HG02798 (cell line): Measurements from ENCODE around the gene COL24A1.
A peak's percentile ranks its signal among the peaks of the same experiment; 100 is the strongest.
"Not testable (repeated sequence)": the region's sequence is repeated elsewhere in the genome, so short reads cannot be mapped to it uniquely, and the experiment has no call there.

Experiments used
- ATAC-seq: cut with Tn5 transposase; IDR thresholded peaks from one replicate; pipeline ENCODE4 v1.9.1; 2021; ENCODE audit warnings: mild to moderate bottlenecking; ENCODE audit not compliant: unreplicated experiment, poor library complexity

COL24A1 gene

DNA sequence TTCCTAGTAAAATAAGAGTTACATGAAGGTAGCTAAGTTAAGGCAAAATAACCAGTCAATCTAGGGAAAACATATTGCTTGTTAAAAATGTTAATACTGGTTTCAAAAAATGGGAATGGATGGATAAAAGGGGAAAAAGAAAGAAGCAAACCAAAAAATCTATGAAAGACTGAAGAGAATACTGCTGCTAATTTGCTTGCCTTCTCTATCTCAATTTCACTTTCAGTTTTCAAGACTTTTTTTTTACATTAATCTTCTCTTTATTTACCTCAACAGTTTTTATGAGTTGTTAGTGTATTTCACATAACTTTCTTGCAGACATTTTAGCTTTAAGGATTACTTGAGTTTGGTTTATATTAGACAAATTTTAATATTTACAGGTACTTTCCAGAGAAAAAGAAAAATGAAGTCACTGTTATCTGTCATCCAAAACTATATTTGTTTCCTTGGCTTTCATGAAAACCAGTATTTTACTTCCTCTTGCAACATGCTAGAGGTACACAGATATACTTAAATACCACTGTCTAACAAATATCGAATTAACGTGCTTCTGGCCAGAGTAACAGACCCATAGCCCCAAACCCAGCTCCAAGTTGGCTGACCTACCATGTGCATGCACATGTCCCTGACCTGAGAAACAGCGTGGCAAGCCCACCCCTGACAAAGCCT, 70.7 kb downstream of the COL24A1 start:
- no peak for ATAC-seq

- ATAC-seq, result no peak
Measured at GRCh38 chr1:86084998-86085397, 71.6 kb downstream of the COL24A1 start.

DNA sequence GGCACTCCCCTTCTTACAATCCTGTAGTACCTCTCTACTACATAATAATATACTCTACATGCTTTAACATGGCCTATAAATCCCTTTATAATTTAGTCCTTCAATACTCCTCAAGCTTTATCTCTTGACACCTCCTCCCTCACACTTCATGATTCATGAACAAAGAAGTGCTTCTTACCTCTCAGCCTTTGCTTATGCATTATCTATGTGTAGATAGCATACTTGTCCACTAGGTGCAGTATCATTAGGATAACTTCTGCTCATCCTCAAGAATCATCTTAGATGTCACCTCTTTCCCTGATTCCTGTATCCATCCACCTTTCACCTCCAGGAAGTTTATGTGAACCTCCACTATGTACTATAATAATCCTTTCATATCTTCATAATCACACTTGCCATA, 74.4 kb downstream of the COL24A1 start:
- peak; percentile 32 for ATAC-seq

DNA sequence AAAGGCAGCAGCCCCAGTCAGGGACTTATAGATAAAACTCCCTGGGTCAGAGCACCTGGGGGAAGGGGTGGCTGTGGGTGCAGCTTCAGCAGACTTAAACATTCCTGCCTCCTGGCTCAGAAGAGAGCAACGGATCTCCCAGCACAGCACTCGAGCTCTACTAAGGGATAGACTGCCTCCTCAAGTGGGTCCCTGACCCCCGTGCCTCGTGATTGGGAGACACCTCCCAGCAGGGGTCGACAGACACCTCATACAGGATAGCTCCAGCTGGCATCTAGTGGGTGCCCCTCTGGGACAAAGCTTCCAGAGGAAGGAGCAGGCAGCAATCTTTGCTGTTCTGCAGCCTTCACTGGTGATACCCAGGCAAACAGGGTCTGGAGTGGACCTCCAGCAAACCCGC, 84.1 kb downstream of the COL24A1 start:
- ATAC-seq, result not testable (repeated sequence)

DNA sequence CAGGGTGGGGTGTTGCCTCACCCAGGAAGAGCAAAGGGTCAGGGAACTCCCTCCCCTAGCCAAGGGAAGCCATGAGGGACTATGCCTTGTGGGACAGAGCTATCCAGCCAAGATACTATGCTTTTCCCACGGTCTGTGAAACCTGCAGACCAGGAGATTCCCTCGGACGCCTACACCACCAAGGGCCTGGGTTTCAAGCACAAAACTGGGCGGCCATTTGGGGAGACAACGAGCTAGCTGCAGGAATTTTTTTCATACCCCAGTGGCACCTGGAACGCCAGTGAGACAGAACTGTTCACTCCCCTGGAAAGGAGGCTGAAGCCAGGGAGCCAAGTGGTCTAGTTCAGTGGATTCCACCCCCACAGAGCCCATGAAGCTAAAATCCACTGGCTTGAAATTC, 84.7 kb downstream of the COL24A1 start:
- ATAC-seq, result not testable (repeated sequence)

DNA sequence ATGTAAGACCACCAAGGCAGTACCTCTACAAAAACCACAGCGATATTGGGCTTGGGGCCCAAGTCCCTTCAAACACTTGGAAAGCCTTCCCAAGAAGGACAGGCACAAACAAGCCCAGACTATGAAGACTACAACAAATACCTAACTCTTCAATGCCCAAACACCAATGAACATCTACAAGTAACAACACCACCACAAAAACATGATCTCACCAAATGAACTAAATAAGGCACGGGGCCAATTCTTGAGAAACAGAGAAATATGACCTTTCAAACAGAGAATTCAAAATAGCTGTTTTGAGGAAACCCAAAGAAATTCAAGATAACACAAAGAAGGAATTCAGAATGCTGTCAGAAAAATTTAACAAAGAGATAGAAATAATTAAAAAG, 86.8 kb downstream of the COL24A1 start:
- no peak for ATAC-seq

DNA sequence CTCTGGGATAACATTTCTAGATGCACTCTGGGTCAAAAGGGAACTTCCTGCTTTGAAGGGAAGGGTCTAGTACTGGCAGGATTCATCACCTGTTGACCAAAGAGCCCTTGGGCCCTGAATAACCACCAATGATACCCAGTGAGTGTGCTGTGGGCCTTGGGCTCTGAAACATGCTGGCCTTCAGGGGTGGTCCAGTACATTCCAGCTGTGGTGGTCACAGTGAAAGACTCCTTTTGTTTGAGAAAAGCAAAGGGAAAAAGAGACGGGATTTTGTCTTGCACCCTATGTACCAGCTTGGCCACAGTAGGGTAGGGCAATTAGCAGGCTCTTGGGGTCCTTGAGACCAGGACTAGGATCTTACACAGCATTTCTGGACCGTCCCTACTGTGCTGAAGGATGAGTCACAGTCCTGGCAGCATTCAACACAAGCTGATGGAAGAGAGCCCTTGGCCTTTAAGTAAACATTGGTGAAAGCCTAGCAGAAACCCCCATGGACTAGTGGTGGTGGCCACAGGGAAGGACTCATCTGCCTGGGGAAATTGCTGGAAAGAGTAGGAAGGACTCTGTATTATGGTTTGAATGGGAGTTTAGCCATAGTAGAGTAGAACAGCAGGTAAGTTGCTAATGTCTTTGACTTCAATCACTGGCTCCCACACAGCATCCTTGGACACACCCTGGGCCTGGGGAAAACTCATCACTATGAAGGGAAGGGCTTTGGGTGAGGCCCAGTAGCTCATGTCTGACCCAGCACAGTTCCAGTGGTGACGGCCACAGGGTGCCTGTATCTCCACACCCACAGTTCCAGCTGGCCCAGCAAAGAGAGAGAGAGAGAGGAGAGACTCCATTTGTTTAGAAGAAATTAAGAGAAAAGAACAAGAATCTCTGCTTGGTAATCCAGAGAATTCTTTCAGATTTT, 87.5 kb downstream of the COL24A1 start:
- no peak for ATAC-seq

GRCh38 chr1:86068271-86068721, 88.3 kb downstream of the COL24A1 start:
- ATAC-seq, result no peak

GRCh38 chr1:86067626-86068025, 88.9 kb downstream of the COL24A1 start:
- no peak for ATAC-seq

GRCh38 chr1:86064899-86065298, 91.7 kb downstream of the COL24A1 start:
- no peak for ATAC-seq

DNA sequence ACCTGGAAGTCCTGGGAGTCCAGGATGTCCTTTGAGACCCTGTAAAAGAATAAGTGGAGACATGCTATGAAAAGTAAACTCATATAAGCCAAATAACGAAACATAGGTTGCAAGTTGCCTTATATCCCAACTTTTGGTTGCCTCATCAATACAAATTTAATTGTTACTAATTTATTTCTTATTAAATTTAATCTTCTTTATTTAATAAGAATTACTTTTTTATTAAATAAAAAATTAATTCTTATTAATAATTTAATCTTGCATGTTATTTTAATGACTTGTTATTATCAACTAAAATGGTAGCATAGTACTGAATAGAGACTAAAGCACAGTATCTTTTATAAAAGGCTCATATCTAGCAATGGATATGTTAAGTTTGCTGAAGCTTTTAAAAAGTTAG, 92.9 kb downstream of the COL24A1 start:
- no peak for ATAC-seq

GRCh38 chr1:86062453-86062852, 94.1 kb downstream of the COL24A1 start:
- no peak for ATAC-seq

DNA sequence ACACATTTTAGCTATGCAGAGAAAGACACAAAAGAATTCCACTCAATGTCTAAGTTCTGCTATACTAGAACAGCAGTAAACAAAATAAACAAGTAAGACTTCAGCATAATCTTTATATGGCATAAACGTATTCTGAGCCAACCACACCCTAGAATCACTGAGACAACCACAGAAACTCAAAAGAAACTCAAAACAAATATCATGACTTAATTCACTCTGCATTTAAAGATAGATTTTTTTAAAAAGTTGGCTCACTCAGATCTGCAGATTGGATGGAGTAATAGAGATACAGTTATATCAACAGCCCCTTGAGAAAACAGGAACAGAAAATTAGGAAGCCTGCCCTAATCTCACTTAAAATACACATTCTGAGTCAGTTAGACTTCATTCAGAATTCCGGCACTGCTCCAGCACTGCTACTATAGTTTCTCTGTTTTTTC, 95.0 kb downstream of the COL24A1 start:
- ATAC-seq, result peak; percentile 64

DNA sequence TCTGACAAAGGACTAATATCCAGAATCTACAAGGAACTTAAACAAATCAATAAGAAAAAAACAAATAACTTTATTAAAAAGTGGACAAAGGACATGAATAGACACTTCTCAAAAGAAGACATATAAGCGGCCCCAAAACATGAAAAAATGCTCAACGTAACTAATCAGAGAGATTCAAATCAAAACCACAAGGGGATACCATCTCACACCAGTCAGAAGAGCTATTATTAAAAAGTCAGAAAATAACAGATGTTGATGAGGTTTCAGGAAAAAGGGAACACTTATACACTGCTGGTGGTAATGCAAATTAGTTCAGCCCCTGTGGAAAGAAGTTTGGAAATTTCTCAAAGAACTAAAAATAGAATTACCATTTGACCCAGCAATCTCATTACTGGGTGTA, 102.2 kb downstream of the COL24A1 start:
- ATAC-seq, result no peak

DNA sequence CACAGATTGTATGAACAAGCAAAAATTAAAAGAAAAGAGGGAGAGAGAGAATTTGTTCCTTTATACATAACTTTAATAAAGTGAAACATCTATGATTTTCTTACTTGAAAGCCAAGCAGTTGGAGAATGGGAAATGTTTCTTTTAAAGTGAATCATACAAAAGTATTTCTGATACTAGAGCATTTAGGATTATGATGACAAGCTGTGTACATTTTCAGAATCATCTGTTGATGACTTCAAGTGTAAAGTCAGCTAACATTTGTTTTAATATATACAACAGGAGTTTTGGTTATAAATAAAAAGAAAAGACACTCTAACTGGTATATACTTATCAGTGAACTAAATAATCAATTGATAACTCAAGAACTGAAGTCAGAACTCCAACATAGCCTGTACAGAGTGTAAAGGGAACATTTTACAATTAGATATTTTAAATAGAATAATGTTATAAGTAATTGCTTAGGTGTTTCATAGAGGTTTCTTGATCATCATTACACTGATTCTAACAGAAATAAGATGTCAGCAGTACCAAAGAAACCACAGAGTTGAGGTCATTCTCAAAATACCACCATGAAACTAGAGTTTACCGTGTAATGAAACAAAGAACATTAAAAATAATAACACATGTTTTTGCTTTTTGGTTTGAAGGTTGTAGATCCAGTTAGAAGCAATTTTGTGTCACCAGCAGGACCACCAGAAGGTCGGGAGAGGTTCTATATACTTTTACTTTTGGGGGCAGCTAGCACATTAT, 103.4 kb downstream of the COL24A1 start:
- ATAC-seq, result peak; percentile 79

DNA sequence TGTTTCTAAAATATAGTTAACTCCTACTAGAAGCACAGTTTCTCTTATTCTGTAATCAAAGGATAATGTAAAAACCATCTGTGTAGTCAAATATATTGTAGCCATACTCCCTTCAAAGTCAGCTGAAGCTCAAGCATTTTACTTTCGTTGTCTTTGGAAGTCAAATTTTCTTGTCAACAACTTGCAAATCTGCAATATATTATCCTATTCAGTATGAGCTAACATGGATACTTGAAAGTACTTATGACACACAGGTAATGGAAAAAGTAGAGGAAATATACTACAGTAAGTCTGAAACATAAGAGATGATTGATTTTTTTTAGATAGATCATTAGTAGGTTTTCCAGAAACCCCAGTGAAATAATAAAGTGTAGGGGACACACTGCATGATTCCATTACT, 121.5 kb downstream of the COL24A1 start:
- no peak for ATAC-seq

DNA sequence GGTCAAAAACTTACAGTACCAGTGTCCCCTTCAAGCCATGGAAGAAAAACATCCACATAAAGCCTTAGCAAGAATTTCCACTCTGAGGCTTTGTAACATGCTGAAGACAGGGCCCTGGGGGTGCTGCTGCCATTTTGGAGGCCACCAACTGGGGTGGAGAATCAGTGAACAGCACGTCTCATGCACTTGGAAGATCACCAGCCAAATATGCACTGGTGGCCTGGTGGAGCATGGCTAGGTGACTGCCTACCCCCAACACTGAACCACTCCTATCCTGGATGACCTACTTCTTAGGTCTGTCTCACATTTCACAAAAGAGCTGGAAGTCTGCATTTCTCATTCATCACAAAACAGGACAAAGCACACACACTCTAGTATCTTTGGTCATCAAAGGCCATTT, 126.4 kb downstream of the COL24A1 start:
- no peak for ATAC-seq

DNA sequence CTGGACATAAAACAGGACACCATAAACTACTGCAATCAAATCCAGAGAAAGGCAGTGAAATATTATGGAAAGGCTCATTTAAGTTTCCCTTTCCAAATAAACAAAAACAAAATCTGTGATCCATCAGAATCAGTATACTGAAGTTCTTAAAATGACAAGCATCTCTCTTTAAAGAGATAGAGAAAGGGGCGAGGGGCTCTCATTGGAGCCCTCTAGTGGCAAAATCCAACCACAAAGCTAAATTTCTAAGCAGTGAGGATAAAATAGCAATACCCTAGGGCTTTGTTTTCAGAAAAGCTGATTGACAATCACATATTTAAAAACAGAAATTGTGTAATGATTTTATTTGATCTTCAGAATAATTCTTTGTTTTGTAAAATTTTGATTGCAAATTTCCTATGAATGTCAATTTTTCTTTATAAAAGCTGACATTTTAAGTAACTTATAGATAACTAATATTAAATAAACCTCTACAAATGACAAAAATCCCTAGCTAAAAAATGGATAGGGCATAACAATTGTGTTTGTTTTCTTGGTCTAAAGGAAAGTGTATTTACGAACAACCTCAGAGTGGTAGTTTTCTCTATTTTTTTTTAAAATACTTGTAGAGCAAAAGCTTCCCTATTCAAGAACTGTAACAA, 138.2 kb downstream of the COL24A1 start:
- ATAC-seq, result peak; percentile 76

DNA sequence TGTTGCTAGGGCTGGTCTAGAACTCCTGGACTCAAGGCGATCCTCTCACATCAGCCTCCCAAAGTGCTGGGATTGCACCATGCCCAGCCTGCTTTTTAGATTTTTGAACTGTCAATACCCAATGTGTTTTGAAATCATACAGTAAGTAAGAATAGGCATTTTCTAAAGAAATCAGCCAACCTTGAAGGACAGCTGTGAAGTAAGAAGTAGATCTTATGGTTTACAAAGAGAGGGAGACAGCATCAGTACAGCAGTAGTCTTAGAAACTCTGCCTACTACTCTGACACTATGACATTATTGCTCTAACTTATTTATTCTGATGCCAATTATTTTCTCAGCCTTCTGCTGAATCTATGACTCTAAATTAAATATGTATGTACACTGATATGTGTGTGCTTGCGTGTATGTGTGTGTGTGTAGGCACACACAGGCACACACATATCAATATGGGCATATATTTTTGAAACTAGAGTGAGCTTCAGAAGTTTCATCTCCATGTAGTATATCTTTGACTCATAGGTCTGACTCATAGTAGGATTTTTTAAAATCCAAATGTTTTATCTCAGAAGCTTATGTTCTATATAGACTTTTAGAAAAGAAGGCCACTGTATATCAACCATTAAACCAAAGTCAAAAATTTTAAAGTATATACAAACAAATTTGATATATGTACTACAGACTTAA, 140.4 kb downstream of the COL24A1 start:
- ATAC-seq, result peak; percentile 65

- ATAC-seq, result no peak
Measured at GRCh38 chr1:86015375-86015774, 141.2 kb downstream of the COL24A1 start.
